Ovary (tissue), 9 donors: Measurements from ENCODE around the gene MCRS1. TPM values are rescaled to one million over a fixed set of nuclear protein-coding genes. Genes with fewer than 3 reads are reported as not detected.

ENCODE experiments used
- DNase-seq, 5 donors: peaks; one replicate each; pipeline ENCODE4 v3.0.0-alpha.2; 2019 to 2020
- H3K27ac ChIP-seq, 2 donors: fragments of 200-600 bp; one replicate each; pipeline versions ENCODE4 v1.5.1 to v1.8.0; 2019 to 2022
- H3K27me3 ChIP-seq: fragments of 200-600 bp; one replicate; pipeline ENCODE4 v1.8.0; 2022
- H3K36me3 ChIP-seq: fragments of 200-600 bp; sonication (generic); one replicate; pipeline ENCODE4 v1.5.1; 2019
- H3K4me1 ChIP-seq: one replicate; pipeline ENCODE4 v1.8.1; 2013; ENCODE audit warnings: mild to moderate bottlenecking, moderate library complexity; ENCODE audit not compliant: insufficient read depth
- H3K4me3 ChIP-seq: fragments of 200-600 bp; sonication (generic); one replicate; pipeline ENCODE4 v1.5.1; 2017
- H3K9me3 ChIP-seq, 2 donors: fragments of 200-600 bp in 1 of 2; sonication (generic) in 1 of 2; one replicate each; pipeline versions ENCODE4 v1.5.1 to v1.8.1; 2013 to 2019; ENCODE audit warnings: mild to moderate bottlenecking in 1 of 2, moderate library complexity in 1 of 2
- CTCF ChIP-seq, 3 donors: fragments of 450-650 bp in 2 of 3; fragments of 200-600 bp in 1 of 3; IDR thresholded peaks; one replicate each; pipeline versions ENCODE4 v1.5.1 to v1.8.0; 2016 to 2022; ENCODE audit warnings: antibody characterized with exemption in 3 of 3, mild to moderate bottlenecking in 1 of 3
- EP300 ChIP-seq: sonication (generic); formaldehyde crosslinking; IDR thresholded peaks from one replicate; pipeline ENCODE4 v1.6.1; 2017; ENCODE audit warnings: antibody characterized with exemption
- POLR2A ChIP-seq: fragments of 450-650 bp; IDR thresholded peaks from one replicate; pipeline ENCODE4 v1.6.1; 2017; ENCODE audit warnings: antibody characterized with exemption, mild to moderate bottlenecking, moderate library complexity
- WGBS, 3 donors: extraction: QIAGEN DNeasy Blood & Tissue Kit in 1 of 3; methylation state at CpG; one replicate each; pipeline versions ENCODE4 v1.1.5 to v1.1.7; 2013 to 2017; 5-methylcytosine and 5-hydroxymethylcytosine counted together
- intact Hi-C, 4 donors: fragments of 100-400 bp; cut with DNase I; formaldehyde crosslinking; loops; one replicate each; pipeline versions ENCODE4 v1.11.0 to v1.15.1; 2022 to 2023
- polyA plus RNA-seq, 2 donors: library from polyadenylated mRNA; stranded (reverse); fragments of 200-250 nt in 1 of 2; fragments of 350-450 nt in 1 of 2; fragmentation: Illumina TruSeq in 1 of 2; extraction: RNeasy Lipid Tissue Mini Kit (QIAGEN cat#74804) in 1 of 2; gene quantifications; one replicate each; pipeline ENCODE4 v1.2.3, GENCODE V29; 2013 to 2014
- total RNA-seq, 7 donors: library from RNA; depleted of rRNA in 2 of 7; stranded (reverse); fragments of >200 nt in 2 of 7; fragmentation: NEBNext Ultra II Directional in 3 of 7; extraction: Animal tissue kit (Norgen Biotek cat#: 25700) in 3 of 7; gene quantifications; one replicate each; pipeline versions ENCODE4 v1.1.0 to v1.2.4, GENCODE V29; 2016 to 2023
- donor health status: DM: no; HTN: no; CAD: no; lungs with moderate emphysema.
- donor health status: DM: no; HTN: no; CAD: no.
- donor health status: Bipolar disorder and iron deficiency.
- donor health status: DM: yes; HTN: yes; CAD: no.
- donor health status: DM: no; HTN: no; CAD: no.
- donor health status: DM: yes; HTN: yes; CAD: no.

Gene MCRS1
- total and polyA plus RNA-seq, 9 donors: 14.7 to 56.2 (median 39.5) TPM

- no peaks in the 10 kb centered on the region for H3K4me1 ChIP-seq
- intact Hi-C loops: no loop called here
- H3K36me3 ChIP-seq: no peaks in the 10 kb centered on the region
- no peak for TF ChIP-seq CTCF (IDR thresholded peaks at IDR 0.05)
- TF ChIP-seq POLR2A: no peak
- no peak for TF ChIP-seq EP300
- H3K27me3 ChIP-seq: no peaks in the 10 kb centered on the region
- 77 to 84% (median 79%) methylated on average over 4 of the region's 4 CpGs for WGBS, 3 donors
- no peak for DNase-seq
- H3K27ac ChIP-seq: no peak overlapping the region
- H3K4me3 ChIP-seq: no peak overlapping the region
- no peaks in the 10 kb centered on the region for H3K9me3 ChIP-seq
These were observed 21.0 kb upstream of the MCRS1 start for GRCh38 chr12:49588721-49589516.

- Histone ChIP-seq H3K4me3 (no peak overlapping the region), H3K9me3 (no peaks in the 10 kb centered on the region), H3K27ac (no peak overlapping the region), H3K36me3 (no peaks in the 10 kb centered on the region), H3K27me3 (no peaks in the 10 kb centered on the region), H3K4me1 (peaks cover 6% of the 10 kb centered on the region)
- DNase-seq: no peak
- TF ChIP-seq POLR2A (no peak), CTCF (IDR thresholded peaks at IDR 0.05) (no peak), EP300 (no peak)
- intact Hi-C loops: no loop called here
- 88 to 90% (median 89%) methylated on average over 7 of the region's 7 CpGs for WGBS, 3 donors
These were observed 20.3 kb upstream of the MCRS1 start for GRCh38 chr12:49588281-49588680.

- DNase-seq: no peak
- intact Hi-C loops: no loop called here
- Histone ChIP-seq H3K9me3 (no peaks in the 10 kb centered on the region), H3K4me3 (no peak overlapping the region), H3K36me3 (no peaks in the 10 kb centered on the region), H3K27ac (no peak overlapping the region), H3K27me3 (no peaks in the 10 kb centered on the region), H3K4me1 (peaks cover 6% of the 10 kb centered on the region)
- 89 to 91% (median 90%) methylated on average over 11 of the region's 11 CpGs for WGBS, 3 donors
- TF ChIP-seq CTCF (IDR thresholded peaks at IDR 0.05) (no peak), EP300 (no peak), POLR2A (no peak)
These were observed 19.4 kb upstream of the MCRS1 start for GRCh38 chr12:49587174-49587908.

- DNase-seq: no peak
- 85 to 89% (median 87%) methylated on average over 16 of the region's 16 CpGs for WGBS, 3 donors
- peaks cover 8% of the 10 kb centered on the region for H3K4me1 ChIP-seq
- no peaks in the 10 kb centered on the region for H3K27me3 ChIP-seq
- H3K9me3 ChIP-seq: no peaks in the 10 kb centered on the region
- H3K36me3 ChIP-seq: no peaks in the 10 kb centered on the region
- intact Hi-C loops: no loop called here
- H3K27ac ChIP-seq: no peak overlapping the region
- TF ChIP-seq POLR2A: no peak
- TF ChIP-seq EP300: no peak
- TF ChIP-seq CTCF (IDR thresholded peaks at IDR 0.05): no peak
- no peak overlapping the region for H3K4me3 ChIP-seq
These were observed 17.8 kb upstream of the MCRS1 start for GRCh38 chr12:49585477-49586459.
